ENCODE measurements around the gene THUMPD2.

Gene THUMPD2

GRCh38 chr2:39696838-39697237, 82.2 kb downstream of the THUMPD2 start:
- H3K27ac ChIP-seq = peak overlapping the region; percentile 78
- H3K36me3 ChIP-seq (replicated peaks) = no peaks in the 10 kb centered on the region
- DNase-seq = peak; percentile 74
- in situ Hi-C loops (cut with HindIII; ENCODE audit: low pct_ligation_motif_present, low sequenced_read_pairs) = no loop called here
- no peaks in the 10 kb centered on the region for H3K27me3 ChIP-seq (replicated peaks)
- TF ChIP-seq, protein P1, sequence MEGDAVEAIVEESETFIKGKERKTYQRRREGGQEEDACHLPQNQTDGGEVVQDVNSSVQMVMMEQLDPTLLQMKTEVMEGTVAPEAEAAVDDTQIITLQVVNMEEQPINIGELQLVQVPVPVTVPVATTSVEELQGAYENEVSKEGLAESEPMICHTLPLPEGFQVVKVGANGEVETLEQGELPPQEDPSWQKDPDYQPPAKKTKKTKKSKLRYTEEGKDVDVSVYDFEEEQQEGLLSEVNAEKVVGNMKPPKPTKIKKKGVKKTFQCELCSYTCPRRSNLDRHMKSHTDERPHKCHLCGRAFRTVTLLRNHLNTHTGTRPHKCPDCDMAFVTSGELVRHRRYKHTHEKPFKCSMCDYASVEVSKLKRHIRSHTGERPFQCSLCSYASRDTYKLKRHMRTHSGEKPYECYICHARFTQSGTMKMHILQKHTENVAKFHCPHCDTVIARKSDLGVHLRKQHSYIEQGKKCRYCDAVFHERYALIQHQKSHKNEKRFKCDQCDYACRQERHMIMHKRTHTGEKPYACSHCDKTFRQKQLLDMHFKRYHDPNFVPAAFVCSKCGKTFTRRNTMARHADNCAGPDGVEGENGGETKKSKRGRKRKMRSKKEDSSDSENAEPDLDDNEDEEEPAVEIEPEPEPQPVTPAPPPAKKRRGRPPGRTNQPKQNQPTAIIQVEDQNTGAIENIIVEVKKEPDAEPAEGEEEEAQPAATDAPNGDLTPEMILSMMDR (IDR thresholded peaks at IDR 0.05; ENCODE audit: low read depth, low read length, missing control alignments) = peak; percentile 12
- no peak overlapping the region for H3K4me3 ChIP-seq (ENCODE audit: low read depth, low read length)

DNA sequence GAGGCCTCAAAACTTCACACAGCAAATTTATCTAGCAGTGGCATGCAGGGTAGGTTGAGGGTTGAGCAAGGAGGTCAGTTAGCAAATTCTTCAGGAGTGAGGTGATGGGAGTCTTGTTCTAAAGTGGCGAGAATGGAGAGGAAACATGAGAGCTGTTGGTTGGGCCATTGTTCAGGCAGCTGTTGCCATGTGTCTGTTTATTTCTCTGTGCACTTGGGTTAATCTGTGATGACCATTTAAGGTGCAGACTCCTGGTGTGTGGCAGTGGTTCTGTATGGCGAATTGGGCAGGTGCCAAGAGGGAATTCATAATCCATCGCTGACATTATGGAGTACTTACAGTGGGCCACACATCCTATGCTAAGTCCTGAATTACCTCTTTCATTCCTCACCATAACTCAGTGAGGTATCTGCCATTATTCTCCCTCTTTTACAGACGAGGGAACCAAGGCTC, 82.9 kb downstream of the THUMPD2 start:
- no peaks in the 10 kb centered on the region for H3K36me3 ChIP-seq (replicated peaks)
- peak overlapping the region; percentile 78 for H3K27ac ChIP-seq
- no peaks in the 10 kb centered on the region for H3K27me3 ChIP-seq (replicated peaks)
- DNase-seq = peak; percentile 92
- in situ Hi-C loops (cut with HindIII; ENCODE audit: low pct_ligation_motif_present, low sequenced_read_pairs) = no loop called here
- no peak overlapping the region for H3K4me3 ChIP-seq (ENCODE audit: low read depth, low read length)
- TF ChIP-seq, protein P1 (IDR thresholded peaks at IDR 0.05; ENCODE audit: low read depth, low read length, missing control alignments) = no peak

- H3K27me3 ChIP-seq (replicated peaks) = no peaks in the 10 kb centered on the region
- H3K27ac ChIP-seq = no peak overlapping the region
- in situ Hi-C loops (cut with HindIII; ENCODE audit: low pct_ligation_motif_present, low sequenced_read_pairs) = no loop called here
- H3K36me3 ChIP-seq (replicated peaks) = no peaks in the 10 kb centered on the region
- no peak for DNase-seq
- TF ChIP-seq, protein P1 (IDR thresholded peaks at IDR 0.05; ENCODE audit: low read depth, low read length, missing control alignments) = no peak
- H3K4me3 ChIP-seq (ENCODE audit: low read depth, low read length) = no peak overlapping the region
Observed at GRCh38 chr2:39693245-39693644, 85.8 kb downstream of the THUMPD2 start.

GRCh38 chr2:39689876-39690275, 89.2 kb downstream of the THUMPD2 start:
- Histone ChIP-seq H3K27ac (no peak overlapping the region), H3K4me3 (ENCODE audit: low read depth, low read length) (no peak overlapping the region), H3K36me3 (replicated peaks) (no peaks in the 10 kb centered on the region), H3K27me3 (replicated peaks) (no peaks in the 10 kb centered on the region)
- DNase-seq = no peak
- in situ Hi-C loops (cut with HindIII; ENCODE audit: low pct_ligation_motif_present, low sequenced_read_pairs) = no loop called here
- TF ChIP-seq, protein P1 (IDR thresholded peaks at IDR 0.05; ENCODE audit: low read depth, low read length, missing control alignments) = no peak

DNA sequence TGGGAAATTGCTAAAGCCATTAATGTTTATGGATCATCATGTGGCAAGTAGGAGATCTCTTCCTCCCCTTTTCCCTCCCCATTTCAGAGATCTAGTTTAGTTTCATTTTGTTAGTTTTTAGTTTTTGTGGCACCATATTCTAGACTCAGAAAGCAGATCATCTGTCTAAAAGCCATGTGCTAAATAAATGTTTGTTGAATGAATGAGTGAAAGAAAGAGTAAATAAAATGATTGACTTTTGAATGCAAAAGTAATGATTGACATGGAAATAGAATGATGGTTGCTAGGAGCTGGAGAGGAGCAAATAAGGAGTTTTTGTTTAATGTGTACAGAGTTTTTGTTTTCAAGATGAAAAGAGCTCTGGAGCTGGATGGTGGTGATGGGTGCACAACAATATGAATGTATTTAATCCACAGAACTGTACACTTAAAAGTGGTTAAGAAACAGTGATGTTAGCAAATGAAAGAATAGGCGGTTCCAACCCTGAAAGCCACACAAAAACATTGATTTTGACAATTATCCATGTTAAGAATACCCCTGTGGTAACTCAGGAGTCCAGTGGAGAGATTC, 89.7 kb downstream of the THUMPD2 start:
- no peak overlapping the region for H3K27ac ChIP-seq
- no peaks in the 10 kb centered on the region for H3K27me3 ChIP-seq (replicated peaks)
- no peak for DNase-seq
- no peaks in the 10 kb centered on the region for H3K36me3 ChIP-seq (replicated peaks)
- in situ Hi-C loops (cut with HindIII; ENCODE audit: low pct_ligation_motif_present, low sequenced_read_pairs) = no loop called here
- H3K4me3 ChIP-seq (ENCODE audit: low read depth, low read length) = no peak overlapping the region
- TF ChIP-seq, protein P1 (IDR thresholded peaks at IDR 0.05; ENCODE audit: low read depth, low read length, missing control alignments) = no peak

DNA sequence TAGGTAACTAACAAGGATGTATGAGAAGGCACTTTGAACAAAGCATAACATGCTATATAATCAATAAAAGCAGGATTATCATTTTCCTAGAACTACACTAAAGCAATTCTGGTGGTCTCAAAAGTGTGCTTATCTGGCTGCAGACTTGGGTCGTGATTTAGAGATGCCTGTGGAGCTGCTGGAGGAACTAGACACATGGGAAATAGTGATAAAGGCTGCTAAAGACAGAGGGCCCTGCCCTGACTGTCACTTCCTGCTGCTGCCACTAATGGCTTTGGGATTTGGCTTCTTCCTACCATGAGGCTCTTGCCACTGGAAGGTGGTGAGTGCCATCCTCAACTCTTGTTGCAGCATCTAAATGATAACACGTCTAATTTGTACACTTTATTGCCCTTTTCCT, 90.9 kb downstream of the THUMPD2 start:
- in situ Hi-C loops (cut with HindIII; ENCODE audit: low pct_ligation_motif_present, low sequenced_read_pairs) = no loop called here
- no peaks in the 10 kb centered on the region for H3K27me3 ChIP-seq (replicated peaks)
- TF ChIP-seq, protein P1 (IDR thresholded peaks at IDR 0.05; ENCODE audit: low read depth, low read length, missing control alignments) = no peak
- H3K36me3 ChIP-seq (replicated peaks) = no peaks in the 10 kb centered on the region
- no peak for DNase-seq
- H3K27ac ChIP-seq = no peak overlapping the region
- H3K4me3 ChIP-seq (ENCODE audit: low read depth, low read length) = no peak overlapping the region

Data from brain microvascular endothelial cell (primary cell).